H1 (cell line): ENCODE measurements around the gene SCNM1. TPM values are rescaled to one million over a fixed set of nuclear protein-coding genes. Genes with fewer than 3 reads are reported as not detected.

Experiments used
- CTCF ChIA-PET: fragments of 300-600 bp; sonication (Branson Sonifier 250); formaldehyde crosslinking; loops from one replicate; lab custom pipeline; 2021; ENCODE audit not compliant: partially characterized antibody; lab: Charles Lee
- POLR2A ChIA-PET: fragments of 300-600 bp; sonication (Branson Sonifier 250); formaldehyde crosslinking; loops from one replicate; lab custom pipeline; 2021; ENCODE audit warnings: inconsistent platforms; ENCODE audit not compliant: partially characterized antibody; lab: Charles Lee
- DNase-seq, 2 experiments: peaks; one replicate each; pipeline versions ENCODE4 v3.0.0 to v3.0.0-alpha.2; 2010 to 2022; ENCODE audit warnings: low spot score in 2 of 2, low read depth in 1 of 2, mixed read lengths in 1 of 2
- FAIRE-seq: peaks from 2 replicates; lab custom pipeline; 2011; peaks lifted over from hg19 to GRCh38; lab: Jason Lieb, UNC
- H2AFZ ChIP-seq: 2 replicates; pipeline ENCODE4 v1.8.1; 2012; ENCODE audit warnings: low read length, inconsistent platforms
- H2AK5ac ChIP-seq: 2 replicates; pipeline ENCODE4 v1.6.1; 2013; ENCODE audit warnings: low read depth, low read length
- H2BK120ac ChIP-seq: replicated peaks from 2 replicates; pipeline ENCODE3; 2013; ENCODE audit warnings: low read depth, low read length, inconsistent platforms
- H2BK12ac ChIP-seq: 2 replicates; pipeline ENCODE4 v1.6.1; 2013; ENCODE audit warnings: low read depth, low read length
- H2BK15ac ChIP-seq: 2 replicates; pipeline ENCODE4 v1.6.1; 2013; ENCODE audit warnings: low read length
- H2BK20ac ChIP-seq: 2 replicates; pipeline ENCODE4 v1.6.1; 2013; ENCODE audit warnings: low read length
- H2BK5ac ChIP-seq: 2 replicates; pipeline ENCODE4 v1.6.1; 2013; ENCODE audit warnings: low read depth, low read length
- H3K14ac ChIP-seq: 2 replicates; pipeline ENCODE4 v1.6.1; 2013; ENCODE audit warnings: inconsistent platforms; ENCODE audit not compliant: insufficient read length
- H3K18ac ChIP-seq: 2 replicates; pipeline ENCODE4 v1.6.1; 2013; ENCODE audit warnings: low read length; ENCODE audit errors: extremely low read depth
- H3K23ac ChIP-seq: 2 replicates; pipeline ENCODE4 v1.6.1; 2013; ENCODE audit warnings: inconsistent platforms; ENCODE audit not compliant: insufficient read length
- H3K23me2 ChIP-seq: 2 replicates; pipeline ENCODE4 v1.6.1; 2013; ENCODE audit warnings: low read depth, low read length
- H3K27ac ChIP-seq: 2 replicates; pipeline ENCODE4 v1.6.1; 2011; ENCODE audit warnings: low read depth, low read length, inconsistent platforms
- H3K27me3 ChIP-seq, 4 experiments: replicated peaks in 1 of 4; 1 replicate in 1 of 4; 2 replicates in 3 of 4; pipeline versions ENCODE4 v1.6.1 to v1.8.1; 2011 to 2013; ENCODE audit warnings: low read length in 3 of 4, mild to moderate bottlenecking in 3 of 4, inconsistent platforms in 2 of 4, mixed read lengths in 2 of 4, moderate library complexity in 1 of 4; ENCODE audit not compliant: control insufficient read depth in 3 of 4, insufficient read depth in 3 of 4; ENCODE audit errors: extremely low read depth in 1 of 4
- H3K36me3 ChIP-seq, 4 experiments: 2 replicates each; pipeline versions ENCODE4 v1.6.1 to v1.8.1; 2011 to 2013; ENCODE audit warnings: mild to moderate bottlenecking in 4 of 4, low read length in 3 of 4, moderate library complexity in 2 of 4, control low read depth in 1 of 4, inconsistent platforms in 1 of 4; ENCODE audit not compliant: insufficient read depth in 4 of 4, control insufficient read depth in 2 of 4
- H3K4ac ChIP-seq: replicated peaks from 2 replicates; pipeline ENCODE3; 2013; ENCODE audit warnings: low read length, low read depth, mixed read lengths, inconsistent platforms; ENCODE audit not compliant: insufficient read length
- H3K4me1 ChIP-seq, 4 experiments: replicated peaks in 1 of 4; 1 replicate in 1 of 4; 2 replicates in 3 of 4; pipeline versions ENCODE4 v1.6.1 to v1.8.1; 2011 to 2013; ENCODE audit warnings: low read length in 3 of 4, inconsistent platforms in 2 of 4, mixed read lengths in 1 of 4; ENCODE audit not compliant: insufficient read depth in 4 of 4, control insufficient read depth in 3 of 4
- H3K4me2 ChIP-seq, 2 experiments: 2 replicates each; pipeline versions ENCODE4 v1.6.1 to v1.8.1; 2011 to 2013; ENCODE audit warnings: low read depth in 2 of 2, low read length in 2 of 2, control low read depth in 1 of 2, inconsistent platforms in 1 of 2, mild to moderate bottlenecking in 1 of 2; ENCODE audit not compliant: insufficient read depth in 1 of 2
- H3K4me3 ChIP-seq, 4 experiments: fragments of 200-600, 300-600 bp in 1 of 4; sonication (generic), shearing (Covaris generic), sonication (Bioruptor Twin) in 1 of 4; 2 replicates each; pipeline versions ENCODE4 v1.5.1 to v1.8.1; 2011 to 2016; ENCODE audit warnings: low read length in 4 of 4, low read depth in 3 of 4, control low read depth in 2 of 4, inconsistent platforms in 2 of 4, mild to moderate bottlenecking in 2 of 4, mixed read lengths in 1 of 4, moderate library complexity in 1 of 4; ENCODE audit not compliant: insufficient read depth in 2 of 4; ENCODE audit errors: extremely low read depth in 1 of 4
- H3K56ac ChIP-seq: replicated peaks from 2 replicates; pipeline ENCODE3; 2013; ENCODE audit warnings: low read depth, mild to moderate bottlenecking, mixed read lengths, low read length, inconsistent platforms; ENCODE audit not compliant: insufficient read length
- H3K79me1 ChIP-seq: 2 replicates; pipeline ENCODE4 v1.6.1; 2013; ENCODE audit warnings: low read depth, low read length, control low read depth
- H3K79me2 ChIP-seq, 2 experiments: 2 replicates each; pipeline versions ENCODE4 v1.6.1 to v1.8.1; 2012 to 2013; ENCODE audit warnings: low read length in 2 of 2, mild to moderate bottlenecking in 2 of 2, inconsistent platforms in 1 of 2; ENCODE audit not compliant: insufficient read depth in 2 of 2, control insufficient read depth in 1 of 2
- H3K9ac ChIP-seq, 4 experiments: replicated peaks in 1 of 4; 1 replicate in 1 of 4; 2 replicates in 3 of 4; pipeline versions ENCODE4 v1.6.1 to v1.8.1; 2011 to 2013; ENCODE audit warnings: low read depth in 3 of 4, low read length in 3 of 4, control low read depth in 2 of 4, mild to moderate bottlenecking in 2 of 4, moderate library complexity in 2 of 4, inconsistent platforms in 1 of 4; ENCODE audit errors: extremely low read depth in 1 of 4
- H3K9me3 ChIP-seq, 2 experiments: 2 replicates each; pipeline versions ENCODE4 v1.6.1 to v1.8.1; 2012 to 2013; ENCODE audit warnings: mild to moderate bottlenecking in 2 of 2, moderate library complexity in 2 of 2, control low read depth in 1 of 2, inconsistent platforms in 1 of 2, low read depth in 1 of 2, low read length in 1 of 2, mixed read lengths in 1 of 2; ENCODE audit not compliant: insufficient read depth in 2 of 2
- H4K20me1 ChIP-seq, 2 experiments: replicated peaks in 1 of 2; 2 replicates each; pipeline versions ENCODE3 to v1.8.1; 2011 to 2013; ENCODE audit warnings: inconsistent platforms in 2 of 2, low read length in 2 of 2, mild to moderate bottlenecking in 1 of 2; ENCODE audit not compliant: insufficient read depth in 2 of 2, control insufficient read depth in 1 of 2
- H4K5ac ChIP-seq: 2 replicates; pipeline ENCODE4 v1.6.1; 2013; ENCODE audit warnings: low read length, low read depth, mixed read lengths, inconsistent platforms; ENCODE audit not compliant: insufficient read length
- H4K8ac ChIP-seq: 2 replicates; pipeline ENCODE4 v1.8.0; 2013; ENCODE audit warnings: mild to moderate bottlenecking, moderate library complexity, low read length, inconsistent platforms; ENCODE audit not compliant: insufficient read depth; ENCODE audit errors: extremely low read depth
- H4K91ac ChIP-seq: replicated peaks from 2 replicates; pipeline ENCODE3; 2013; ENCODE audit warnings: low read length, mixed read lengths, inconsistent platforms; ENCODE audit not compliant: insufficient read length
- CHD2 ChIP-seq: IDR thresholded peaks from 2 replicates; pipeline ENCODE4 v1.6.1; 2012; ENCODE audit warnings: low read length, improper control_type of control experiment
- CTCF ChIP-seq, 3 experiments: IDR thresholded peaks; 1 replicate in 2 of 3; 2 replicates in 1 of 3; pipeline versions ENCODE4 v1.5.1 to v1.6.1; 2011; ENCODE audit warnings: low read length in 3 of 3, mild to moderate bottlenecking in 3 of 3, inconsistent platforms in 2 of 3, low read depth in 1 of 3, moderate library complexity in 1 of 3; ENCODE audit not compliant: insufficient read depth in 1 of 3; ENCODE audit errors: control extremely low read depth in 1 of 3
- GTF2F1 ChIP-seq: IDR thresholded peaks from 2 replicates; pipeline ENCODE4 v1.6.1; 2012; ENCODE audit warnings: low read depth, low read length, improper control_type of control experiment, borderline replicate concordance
- KDM1A ChIP-seq: fragments of 200-600, 300-600 bp; sonication (generic); IDR thresholded peaks from 2 replicates; pipeline ENCODE4 v1.7.1; 2016; ENCODE audit warnings: mild to moderate bottlenecking, low read length, borderline replicate concordance
- WGBS, 2 experiments: shearing (Covaris generic) in 1 of 2; methylation state at CpG; one replicate each; pipeline versions ENCODE4 v1.1.6 to v1.1.7; 2013 to 2015; ENCODE audit warnings: low lambda C conversion rate in 2 of 2, mixed read lengths in 2 of 2, inconsistent platforms in 1 of 2, low coverage in 1 of 2, missing lambda C conversion rate in 1 of 2; ENCODE audit not compliant: insufficient replicate concordance in 2 of 2, insufficient coverage in 1 of 2, insufficient read length in 1 of 2; ENCODE audit errors: extremely low coverage in 1 of 2, missing lambda C conversion rate in 1 of 2; 5-methylcytosine and 5-hydroxymethylcytosine counted together
- polyA plus RNA-seq, 7 experiments: library from polyadenylated mRNA; depleted of rRNA in 3 of 7; stranded (reverse) in 5 of 7; unstranded in 2 of 7; fragments of >200 nt in 5 of 7; fragments of 200-250 nt in 2 of 7; gene quantifications; 1 replicate in 5 of 7; 2 replicates in 1 of 7; 4 replicates in 1 of 7; pipeline versions ENCODE4 v1.2.1 to v1.2.3, GENCODE V29; 2011 to 2013; ENCODE audit warnings: missing spikeins in 2 of 7, mixed read lengths in 2 of 7
- total RNA-seq: library from RNA; stranded (reverse); fragmentation: NEBNext Ultra II Directional; extraction: Animal tissue kit (Norgen Biotek cat#: 25700); gene quantifications from 2 replicates; pipeline ENCODE4 v1.2.1, GENCODE V29; 2021

Gene SCNM1
- total and polyA plus RNA-seq, 2 of the 8 experiments (the other 6 are each of a cell fraction or from before 2014, with no cell fraction given), result 13.6 to 46.2 TPM

GRCh38 chr1:151128800-151129199, 37.1 kb upstream of the SCNM1 start:
- Histone ChIP-seq H3K9ac (no peak overlapping the region), H3K36me3 (no peaks in the 10 kb centered on the region), H3K23me2 (peaks cover 15% of the 10 kb centered on the region), H2AFZ (no peak overlapping the region), H2AK5ac (no peak overlapping the region), H2BK12ac (no peak overlapping the region), H4K5ac (no peak overlapping the region), H2BK15ac (no peak overlapping the region), H2BK20ac (no peak overlapping the region), H2BK120ac (no peak overlapping the region), H3K79me1 (no peaks in the 10 kb centered on the region), H3K4me2 (no peak overlapping the region), H2BK5ac (no peak overlapping the region), H3K9me3 (no peaks in the 10 kb centered on the region), H4K20me1 (peaks cover 0 to 2% of the 10 kb centered on the region in 2 experiments), H3K79me2 (no peaks in the 10 kb centered on the region), H3K56ac (no peak overlapping the region), H4K8ac (no peak overlapping the region), H3K4me3 (no peak overlapping the region), H3K23ac (no peak overlapping the region), H3K18ac (no peak overlapping the region), H3K27ac (no peak overlapping the region), H4K91ac (no peak overlapping the region), H3K4ac (no peak overlapping the region), H3K14ac (no peak overlapping the region), H3K4me1 (peaks cover 0 to 13% (median 10%) of the 10 kb centered on the region in 4 experiments; a peak in 6 of 7 replicates), H3K27me3 (peaks cover 0 to 25% (median 18%) of the 10 kb centered on the region in 4 experiments; a peak in 5 of 7 replicates)
- WGBS, 2 experiments, result 84% methylated on average over 6 of the region's 6 CpGs; no CpG with 5 or more reads in 1 of the 2 experiments
- DNase-seq (no peak), FAIRE-seq (no peak)
- no peak for TF ChIP-seq GTF2F1
- no peak for TF ChIP-seq CTCF (IDR thresholded peaks at IDR 0.05; ENCODE audit: control extremely low read depth in 1 of 3, insufficient read depth in 1 of 3, low read depth in 1 of 3, low read length in 3 of 3)
- TF ChIP-seq KDM1A, result no peak
- TF ChIP-seq CHD2, result no peak
- ChIA-PET CTCF (interaction anchor here (0.6 to 1.9 kb wide), 4 partner anchors 20 to 425 kb away, joined by 3 to 7 read pairs (median 4); no protein-coding TSS in a partner anchor), POLR2A (interaction anchor here (0.6 to 9.8 kb wide), 4 partner anchors 16 to 208 kb away, joined by 3 to 124 read pairs (median 4); partner anchors contain the start of gene SEMA6C)
